HEK293 (cell line): Measurements from ENCODE around the gene MKX.

ENCODE experiments used
- CTCF ChIA-PET: fragments of 350-600 bp; formaldehyde crosslinking; extraction: SDS; loops from one replicate; lab custom pipeline; 2021; ENCODE audit warnings: antibody characterized with exemption; lab: Yijun Ruan, JAX
- POLR2A ChIA-PET: fragments of 300-600 bp; formaldehyde crosslinking; extraction: SDS; loops from one replicate; lab custom pipeline; 2020; ENCODE audit warnings: antibody characterized with exemption, inconsistent platforms; lab: Yijun Ruan, JAX
- H3K27ac ChIP-seq: fragments of 200-500 bp; sonication (Bioruptor generic); 2 replicates; pipeline ENCODE4 v1.5.1; 2014; ENCODE audit warnings: low read depth, low read length, control low read depth, inconsistent platforms; ENCODE audit errors: extremely low read depth
- H3K36me3 ChIP-seq, 2 experiments: fragments of 200-500 bp in 1 of 2; sonication (Bioruptor generic) in 1 of 2; 1 replicate in 1 of 2; 2 replicates in 1 of 2; pipeline ENCODE4 v1.5.1; 2014 to 2017; ENCODE audit warnings: inconsistent platforms in 2 of 2, low read length in 2 of 2; ENCODE audit not compliant: control insufficient read depth in 2 of 2, insufficient read depth in 1 of 2
- H3K4me1 ChIP-seq: fragments of 200-500 bp; sonication (Bioruptor generic); 2 replicates; pipeline ENCODE4 v1.5.1; 2014; ENCODE audit warnings: mild to moderate bottlenecking, low read length, inconsistent platforms; ENCODE audit not compliant: control insufficient read depth, insufficient read depth
- H3K4me3 ChIP-seq: 2 replicates; pipeline ENCODE4 v1.5.1; 2011; ENCODE audit warnings: low read depth, mild to moderate bottlenecking, control low read depth, low read length, moderate library complexity
- H3K9me3 ChIP-seq: fragments of 200-500 bp; sonication (Bioruptor generic); 2 replicates; pipeline ENCODE4 v1.5.1; 2014; ENCODE audit warnings: low read depth, low read length, inconsistent platforms; ENCODE audit not compliant: control insufficient read depth, insufficient read depth
- BCL11A ChIP-seq: fragments of 450-650 bp; formaldehyde crosslinking; IDR thresholded peaks from 2 replicates; pipeline ENCODE4 v1.5.1; 2016; ENCODE audit warnings: low read depth, missing biosample characterization, missing genetic modification characterization
- KLF7 ChIP-seq: fragments of 450-650 bp; formaldehyde crosslinking; IDR thresholded peaks from 2 replicates; pipeline ENCODE4 v1.5.1; 2016; ENCODE audit warnings: missing biosample characterization, missing genetic modification characterization, borderline replicate concordance
- REPIN1 ChIP-seq: fragments of 450-650 bp; formaldehyde crosslinking; IDR thresholded peaks from 2 replicates; pipeline ENCODE4 v1.5.1; 2017; ENCODE audit warnings: missing biosample characterization, missing genetic modification characterization, low read depth
- ZBTB44 ChIP-seq: fragments of 450-650 bp; IDR thresholded peaks from 2 replicates; pipeline ENCODE4 v1.5.1; 2018; ENCODE audit warnings: missing biosample characterization, mild to moderate bottlenecking, missing genetic modification characterization
- ZNF157 ChIP-seq: fragments of 450-650 bp; formaldehyde crosslinking; IDR thresholded peaks from 2 replicates; pipeline ENCODE4 v1.5.1; 2016; ENCODE audit warnings: missing biosample characterization, missing genetic modification characterization
- ZNF19 ChIP-seq: fragments of 450-650 bp; formaldehyde crosslinking; IDR thresholded peaks from 2 replicates; pipeline ENCODE4; 2016; ENCODE audit warnings: missing biosample characterization, missing genetic modification characterization, low read depth
- ZNF23 ChIP-seq: fragments of 450-650 bp; formaldehyde crosslinking; IDR thresholded peaks from 2 replicates; pipeline ENCODE4 v1.5.1; 2016; ENCODE audit warnings: missing biosample characterization, missing genetic modification characterization, borderline replicate concordance
- ZNF274 ChIP-seq, 2 experiments: fragments of 200-500 bp in 1 of 2; fragments of 450-650 bp in 1 of 2; sonication (Bioruptor generic) in 1 of 2; formaldehyde crosslinking in 1 of 2; IDR thresholded peaks; 2 replicates each; pipeline versions ENCODE4 v1.5.1 to v1.6.1; 2014 to 2016; ENCODE audit warnings: borderline replicate concordance in 1 of 2, inconsistent platforms in 1 of 2, low read length in 1 of 2, missing biosample characterization in 1 of 2, missing genetic modification characterization in 1 of 2
- ZNF311 ChIP-seq: fragments of 450-650 bp; formaldehyde crosslinking; IDR thresholded peaks from 2 replicates; pipeline ENCODE4 v1.5.1; 2017; ENCODE audit warnings: missing biosample characterization, missing genetic modification characterization, borderline replicate concordance
- ZNF354C ChIP-seq: fragments of 450-650 bp; formaldehyde crosslinking; IDR thresholded peaks from 2 replicates; pipeline ENCODE4 v1.5.1; 2016; ENCODE audit warnings: missing biosample characterization, missing genetic modification characterization, low read depth, borderline replicate concordance
- ZNF398 ChIP-seq: fragments of 450-650 bp; formaldehyde crosslinking; IDR thresholded peaks from 2 replicates; pipeline ENCODE4 v1.5.1; 2017; ENCODE audit warnings: missing biosample characterization, missing genetic modification characterization
- ZNF610 ChIP-seq: fragments of 450-650 bp; formaldehyde crosslinking; IDR thresholded peaks from 2 replicates; pipeline ENCODE4 v1.5.1; 2016; ENCODE audit warnings: missing biosample characterization, missing genetic modification characterization, borderline replicate concordance
- ZNF639 ChIP-seq: fragments of 450-650 bp; formaldehyde crosslinking; IDR thresholded peaks from 2 replicates; pipeline ENCODE4 v1.5.1; 2016; ENCODE audit warnings: missing biosample characterization, missing genetic modification characterization
- ZNF645 ChIP-seq: fragments of 450-650 bp; formaldehyde crosslinking; IDR thresholded peaks from 2 replicates; pipeline ENCODE4; 2016; ENCODE audit warnings: missing biosample characterization, missing genetic modification characterization
- ZNF677 ChIP-seq: fragments of 450-650 bp; IDR thresholded peaks from 2 replicates; pipeline ENCODE4 v1.5.0; 2018; ENCODE audit warnings: missing biosample characterization, mild to moderate bottlenecking, missing genetic modification characterization, moderate library complexity
- ZNF76 ChIP-seq: fragments of 450-650 bp; formaldehyde crosslinking; IDR thresholded peaks from 2 replicates; pipeline ENCODE4; 2016; ENCODE audit warnings: low read depth, missing biosample characterization, missing genetic modification characterization, borderline replicate concordance
- ZSCAN23 ChIP-seq: fragments of 450-650 bp; formaldehyde crosslinking; IDR thresholded peaks from 2 replicates; pipeline ENCODE4 v1.5.1; 2016; ENCODE audit warnings: missing biosample characterization, missing genetic modification characterization
- ZSCAN4 ChIP-seq: fragments of 450-650 bp; formaldehyde crosslinking; IDR thresholded peaks from 2 replicates; pipeline ENCODE4 v1.5.1; 2017; ENCODE audit warnings: missing biosample characterization, missing genetic modification characterization
- TF ChIP-seq, protein P1 (sequence below): fragments of 450-650 bp; formaldehyde crosslinking; IDR thresholded peaks from 2 replicates; pipeline ENCODE4 v1.5.1; 2016; ENCODE audit warnings: missing biosample characterization, missing genetic modification characterization
- TF ChIP-seq, protein P2 (sequence below): fragments of 450-650 bp; formaldehyde crosslinking; IDR thresholded peaks from 2 replicates; pipeline ENCODE4 v1.5.1; 2016; ENCODE audit warnings: missing biosample characterization, missing genetic modification characterization

The MKX gene

GRCh38 chr10:27696466-27696865, 49.2 kb downstream of the MKX start:
- POLR2A ChIA-PET = no interaction called here
- CTCF ChIA-PET = interaction anchor here (0.6 kb wide), 1 partner anchor 48 kb away, joined by 5 read pairs; no protein-coding TSS in a partner anchor
- TF ChIP-seq ZNF398 (no peak), ZBTB44 (tag by site-specific recombination) (no peak), ZNF23 (tag by site-specific recombination) (no peak), BCL11A (no peak), REPIN1 (tag by site-specific recombination) (no peak), ZNF610 (tag by site-specific recombination) (no peak), ZNF639 (no peak), ZSCAN4 (no peak), KLF7 (tag by site-specific recombination) (no peak), ZNF645 (tag by site-specific recombination) (no peak), ZSCAN23 (tag by site-specific recombination) (no peak), ZNF76 (tag by site-specific recombination) (no peak), ZNF311 (tag by site-specific recombination) (no peak), ZNF354C (tag by site-specific recombination) (no peak), ZNF19 (tag by site-specific recombination) (no peak), ZNF157 (tag by site-specific recombination) (no peak), ZNF274 (IDR thresholded peaks at IDR 0.05; ENCODE audit: low read length) (no peak), ZNF274 (tag by site-specific recombination; IDR thresholded peaks at IDR 0.05; ENCODE audit: borderline replicate concordance) (no peak), ZNF677 (tag by site-specific recombination) (no peak)
- TF ChIP-seq, protein P1, sequence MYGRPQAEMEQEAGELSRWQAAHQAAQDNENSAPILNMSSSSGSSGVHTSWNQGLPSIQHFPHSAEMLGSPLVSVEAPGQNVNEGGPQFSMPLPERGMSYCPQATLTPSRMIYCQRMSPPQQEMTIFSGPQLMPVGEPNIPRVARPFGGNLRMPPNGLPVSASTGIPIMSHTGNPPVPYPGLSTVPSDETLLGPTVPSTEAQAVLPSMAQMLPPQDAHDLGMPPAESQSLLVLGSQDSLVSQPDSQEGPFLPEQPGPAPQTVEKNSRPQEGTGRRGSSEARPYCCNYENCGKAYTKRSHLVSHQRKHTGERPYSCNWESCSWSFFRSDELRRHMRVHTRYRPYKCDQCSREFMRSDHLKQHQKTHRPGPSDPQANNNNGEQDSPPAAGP (tag by site-specific recombination) = no peak
- TF ChIP-seq, protein P2, sequence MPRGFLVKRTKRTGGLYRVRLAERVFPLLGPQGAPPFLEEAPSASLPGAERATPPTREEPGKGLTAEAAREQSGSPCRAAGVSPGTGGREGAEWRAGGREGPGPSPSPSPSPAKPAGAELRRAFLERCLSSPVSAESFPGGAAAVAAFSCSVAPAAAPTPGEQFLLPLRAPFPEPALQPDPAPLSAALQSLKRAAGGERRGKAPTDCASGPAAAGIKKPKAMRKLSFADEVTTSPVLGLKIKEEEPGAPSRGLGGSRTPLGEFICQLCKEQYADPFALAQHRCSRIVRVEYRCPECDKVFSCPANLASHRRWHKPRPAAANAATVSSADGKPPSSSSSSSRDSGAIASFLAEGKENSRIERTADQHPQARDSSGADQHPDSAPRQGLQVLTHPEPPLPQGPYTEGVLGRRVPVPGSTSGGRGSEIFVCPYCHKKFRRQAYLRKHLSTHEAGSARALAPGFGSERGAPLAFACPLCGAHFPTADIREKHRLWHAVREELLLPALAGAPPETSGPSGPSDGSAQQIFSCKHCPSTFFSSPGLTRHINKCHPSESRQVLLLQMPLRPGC (tag by site-specific recombination) = no peak
- Histone ChIP-seq H3K9me3 (no peaks in the 10 kb centered on the region), H3K27ac (no peak overlapping the region), H3K4me1 (no peaks in the 10 kb centered on the region), H3K36me3 (no peaks in the 10 kb centered on the region), H3K4me3 (no peak overlapping the region)
